Activated CD4-positive, alpha-beta T cell treated with anti-CD3 and anti-CD28 coated beads, Interleukin-2, amount 10 ng/mL, durations not matched to agents 24 days and 14 days (primary cell): ENCODE results near the gene HIPK2. TPM values are rescaled to one million over a fixed set of nuclear protein-coding genes. Genes with fewer than 3 reads are reported as not detected.

Experiments
- DNase-seq: peaks from one replicate; pipeline ENCODE4 v3.0.0; 2022
- H3K27ac Mint-ChIP-seq: one replicate; pipeline ENCODE4 v1.8.0; 2022; ENCODE audit warnings: mild to moderate bottlenecking, mixed read lengths
- H3K27me3 Mint-ChIP-seq: one replicate; pipeline ENCODE4 v1.8.0; 2022; ENCODE audit warnings: mixed read lengths
- H3K36me3 Mint-ChIP-seq: one replicate; pipeline ENCODE4 v1.8.0; 2022; ENCODE audit warnings: low read depth, mild to moderate bottlenecking, mixed read lengths
- H3K4me1 Mint-ChIP-seq: one replicate; pipeline ENCODE4 v1.8.0; 2021; ENCODE audit warnings: mixed read lengths
- H3K4me3 Mint-ChIP-seq: one replicate; pipeline ENCODE4 v1.8.0; 2022; ENCODE audit warnings: mild to moderate bottlenecking, moderate library complexity, mixed read lengths
- H3K9me3 Mint-ChIP-seq: one replicate; pipeline ENCODE4 v1.8.0; 2021; ENCODE audit warnings: mixed read lengths
- intact Hi-C: fragments of 100-400 bp; cut with micrococcal nuclease; formaldehyde crosslinking; loops from one replicate; pipeline ENCODE4 v1.15.1; 2023
- total RNA-seq: library from RNA; stranded (reverse); gene quantifications from 2 replicates; pipeline ENCODE4 v1.2.3, GENCODE V29; 2022

HIPK2 gene
- total RNA-seq, 1 donor from 2014 or later = 26.1 TPM

- intact Hi-C loops = loop anchor here (2.0 to 10.0 kb wide), 3 partner anchors 74 to 333 kb away; no protein-coding TSS in a partner anchor
- DNase-seq = no peak
- peak overlapping the region; percentile 58 for H3K4me3 Mint-ChIP-seq
Measured at GRCh38 chr7:139648941-139649425, 128.8 kb downstream of the HIPK2 start.

GRCh38 chr7:139648391-139648861 lies 129.4 kb downstream of the HIPK2 start:
- Mint-ChIP-seq H3K9me3 (no peaks in the 10 kb centered on the region), H3K36me3 (no peaks in the 10 kb centered on the region), H3K27ac (peak overlapping the region; percentile 67), H3K27me3 (no peaks in the 10 kb centered on the region), H3K4me1 (peaks cover 45% of the 10 kb centered on the region), H3K4me3 (peak overlapping the region; percentile 58)
- no peak for DNase-seq
- intact Hi-C loops = loop anchor here (2.0 to 10.0 kb wide), 3 partner anchors 74 to 334 kb away; no protein-coding TSS in a partner anchor

More at GRCh38 chr7:139648941-139649425, 128.8 kb downstream of the HIPK2 start:
- Mint-ChIP-seq H3K9me3 (no peaks in the 10 kb centered on the region), H3K36me3 (no peaks in the 10 kb centered on the region), H3K27ac (peak overlapping the region; percentile 67), H3K4me1 (peaks cover 41% of the 10 kb centered on the region), H3K27me3 (no peaks in the 10 kb centered on the region)

DNA sequence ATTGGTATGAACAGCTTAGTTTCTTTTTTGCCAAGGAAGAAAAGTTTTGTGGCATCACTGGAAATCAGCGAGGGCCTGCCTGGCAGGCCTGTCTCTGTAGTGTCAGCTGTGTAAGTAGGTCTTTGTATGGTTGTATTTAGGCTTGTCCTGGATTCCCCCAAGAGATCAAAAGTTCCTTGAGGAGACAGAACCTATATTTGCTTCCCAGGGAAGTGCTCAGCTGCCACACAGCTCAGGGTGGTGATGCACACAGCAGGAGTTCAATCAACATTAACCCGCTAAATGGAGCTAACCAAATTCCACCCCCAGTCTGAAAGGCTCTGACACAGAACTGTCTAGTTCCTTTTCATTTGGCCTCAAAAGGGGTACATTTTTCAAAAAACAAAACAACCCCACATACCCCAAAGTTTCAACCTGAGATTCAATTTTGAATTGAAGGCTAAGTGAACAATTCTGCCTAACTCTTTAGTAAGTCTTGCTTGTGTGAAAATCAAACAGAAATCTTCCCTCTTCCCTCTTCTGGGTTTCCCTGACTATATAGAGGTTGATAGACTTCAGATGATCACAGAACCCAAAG lies 129.9 kb downstream of the HIPK2 start:
- no peaks in the 10 kb centered on the region for H3K27me3 Mint-ChIP-seq
- no peaks in the 10 kb centered on the region for H3K36me3 Mint-ChIP-seq
- H3K27ac Mint-ChIP-seq = peak overlapping the region; percentile 67
- H3K4me3 Mint-ChIP-seq = peak overlapping the region; percentile 58
- H3K4me1 Mint-ChIP-seq = peaks cover 47% of the 10 kb centered on the region
- H3K9me3 Mint-ChIP-seq = no peaks in the 10 kb centered on the region
- no peak for DNase-seq
- intact Hi-C loops = loop anchor here (2.0 to 10.0 kb wide), 4 partner anchors 35 to 334 kb away; no protein-coding TSS in a partner anchor

DNA sequence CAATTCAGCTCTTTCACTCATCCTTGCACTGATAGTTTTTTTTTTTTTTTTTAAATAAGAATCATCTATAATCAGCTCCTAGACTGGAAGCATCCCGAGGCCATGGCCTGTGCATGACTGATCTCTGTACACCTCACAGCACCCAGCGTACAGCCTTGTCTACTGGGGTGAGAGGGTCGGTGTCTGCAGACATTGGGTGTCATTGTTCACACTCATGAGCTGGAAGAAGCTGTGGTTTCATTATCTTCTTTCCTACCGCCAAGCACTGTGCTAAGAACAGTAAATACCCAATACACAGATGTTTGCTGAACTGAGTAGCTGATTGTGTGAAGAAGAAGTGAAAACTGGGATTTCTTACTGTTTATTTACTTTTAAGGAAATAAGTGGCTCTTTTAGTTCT lies 130.7 kb downstream of the HIPK2 start:
- no peak for DNase-seq
- Mint-ChIP-seq H3K4me1 (peaks cover 50% of the 10 kb centered on the region), H3K36me3 (no peaks in the 10 kb centered on the region), H3K4me3 (no peak overlapping the region), H3K9me3 (no peaks in the 10 kb centered on the region), H3K27me3 (no peaks in the 10 kb centered on the region), H3K27ac (peak overlapping the region; percentile 42)
- intact Hi-C loops = loop anchor here (2.0 to 10.0 kb wide), 3 partner anchors 36 to 335 kb away; no protein-coding TSS in a partner anchor

DNA sequence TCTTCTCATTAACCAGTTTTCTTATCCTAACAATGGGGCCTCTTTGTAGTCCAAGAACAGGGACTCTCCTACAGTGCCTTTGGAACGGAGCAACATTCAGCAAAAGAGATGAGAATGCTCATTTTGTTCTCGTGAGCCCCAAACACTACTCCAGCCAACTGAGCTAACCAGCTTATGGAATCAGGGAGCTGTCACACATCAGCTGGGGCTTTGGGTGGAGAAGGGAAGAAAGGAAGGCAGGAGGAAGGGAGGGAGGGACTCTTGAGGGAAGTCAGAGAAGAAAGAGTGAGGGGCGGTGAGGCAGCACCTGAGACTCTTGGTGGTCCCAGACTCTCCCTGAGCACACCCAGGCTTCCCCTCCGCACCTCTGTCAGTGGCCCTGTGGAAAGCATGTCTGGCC lies 131.2 kb downstream of the HIPK2 start:
- DNase-seq = no peak
- no peaks in the 10 kb centered on the region for H3K9me3 Mint-ChIP-seq
- peaks cover 51% of the 10 kb centered on the region for H3K4me1 Mint-ChIP-seq
- H3K27me3 Mint-ChIP-seq = no peaks in the 10 kb centered on the region
- no peaks in the 10 kb centered on the region for H3K36me3 Mint-ChIP-seq
- intact Hi-C loops = loop anchor here (1.0 to 10.0 kb wide), 5 partner anchors 36 to 356 kb away; no protein-coding TSS in a partner anchor
- H3K27ac Mint-ChIP-seq = peak overlapping the region; percentile 8
- H3K4me3 Mint-ChIP-seq = no peak overlapping the region

DNA sequence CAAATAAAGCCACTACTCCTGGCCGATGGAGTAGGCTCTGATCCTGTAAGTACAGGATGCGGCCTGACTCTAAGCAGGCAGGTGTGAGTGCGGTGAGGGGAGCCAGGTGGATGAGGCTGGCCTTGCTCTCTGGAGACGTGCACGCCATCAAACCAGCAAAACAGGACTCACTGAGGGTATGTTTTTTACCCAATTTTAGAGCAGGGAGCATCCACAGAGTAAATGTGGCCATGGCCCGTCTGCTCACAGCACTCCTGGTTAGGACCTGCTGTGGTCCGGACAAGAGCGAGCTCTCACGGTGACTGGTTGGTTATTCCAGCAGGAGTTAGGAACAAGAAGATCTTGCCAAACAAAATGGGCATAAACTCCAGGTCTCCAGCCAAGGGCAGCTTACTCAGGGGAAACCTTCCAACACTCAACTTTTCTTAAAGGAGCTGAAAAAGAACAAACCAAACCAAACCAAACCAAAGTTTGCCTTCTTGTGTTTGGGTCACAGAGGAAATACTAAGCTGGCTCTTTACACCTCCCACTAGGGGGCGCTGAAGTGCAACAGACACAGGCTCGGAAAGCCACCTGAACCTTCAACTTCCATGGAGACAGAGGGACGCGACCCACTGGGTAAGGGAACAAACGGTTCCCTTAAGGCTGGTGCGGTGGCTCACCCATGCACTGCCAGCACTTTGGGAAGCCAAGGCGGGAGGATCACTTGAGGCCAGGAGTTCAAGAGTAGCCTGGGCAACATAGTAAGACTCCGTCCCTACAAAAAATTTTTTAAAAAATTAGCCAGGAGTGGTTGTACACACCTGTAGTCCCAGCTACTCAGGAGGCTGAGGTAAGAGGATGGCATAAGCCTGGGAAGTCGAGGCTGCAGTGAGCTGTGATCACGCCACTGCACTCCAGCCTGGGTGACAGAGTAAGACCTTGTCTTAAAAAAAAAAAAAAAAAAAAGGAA lies 131.9 kb downstream of the HIPK2 start:
- Mint-ChIP-seq H3K27ac (no peak overlapping the region), H3K27me3 (no peaks in the 10 kb centered on the region), H3K9me3 (no peaks in the 10 kb centered on the region), H3K4me3 (no peak overlapping the region), H3K4me1 (peaks cover 51% of the 10 kb centered on the region), H3K36me3 (no peaks in the 10 kb centered on the region)
- intact Hi-C loops = loop anchor here (1.0 to 10.0 kb wide), 5 partner anchors 37 to 356 kb away; no protein-coding TSS in a partner anchor
- peak; percentile 94 for DNase-seq

- Mint-ChIP-seq H3K9me3 (no peaks in the 10 kb centered on the region), H3K4me3 (no peak overlapping the region), H3K27ac (no peak overlapping the region), H3K4me1 (peaks cover 49% of the 10 kb centered on the region), H3K27me3 (no peaks in the 10 kb centered on the region), H3K36me3 (peaks cover 2% of the 10 kb centered on the region)
- DNase-seq = peak; percentile 68
- intact Hi-C loops = loop anchor here (10.0 kb wide), 1 partner anchor 271 kb away; no protein-coding TSS in a partner anchor
Measured at GRCh38 chr7:139643951-139644585, 133.7 kb downstream of the HIPK2 start.

DNA sequence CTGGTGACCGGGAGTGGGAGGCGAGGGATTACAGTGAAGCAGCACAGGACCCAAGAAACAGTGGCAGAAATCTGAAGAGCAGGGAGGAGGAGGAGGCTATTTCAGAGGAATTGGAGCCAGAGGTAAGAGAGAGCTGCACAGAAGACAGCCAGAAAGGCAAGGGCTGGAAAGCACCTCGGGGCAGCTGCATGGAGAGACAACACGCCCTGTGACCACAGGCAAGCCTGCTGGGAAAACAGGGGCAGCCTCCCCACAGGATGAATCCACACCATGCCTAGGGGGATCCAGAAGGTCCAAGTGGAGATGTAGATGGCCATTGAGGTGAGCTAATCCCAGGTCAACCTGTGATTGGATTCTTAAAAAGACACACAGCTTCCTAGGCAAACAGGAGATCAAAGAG lies 135.5 kb downstream of the HIPK2 start:
- intact Hi-C loops = loop anchor here (10.0 kb wide), 1 partner anchor 273 kb away; no protein-coding TSS in a partner anchor
- no peak overlapping the region for H3K27ac Mint-ChIP-seq
- DNase-seq = peak; percentile 63
- H3K36me3 Mint-ChIP-seq = peaks cover 4% of the 10 kb centered on the region
- no peaks in the 10 kb centered on the region for H3K27me3 Mint-ChIP-seq
- H3K4me1 Mint-ChIP-seq = peaks cover 33% of the 10 kb centered on the region
- H3K9me3 Mint-ChIP-seq = no peaks in the 10 kb centered on the region
- no peak overlapping the region for H3K4me3 Mint-ChIP-seq

GRCh38 chr7:139641337-139641992 lies 136.3 kb downstream of the HIPK2 start:
- Mint-ChIP-seq H3K9me3 (no peaks in the 10 kb centered on the region), H3K27ac (no peak overlapping the region), H3K4me1 (peaks cover 35% of the 10 kb centered on the region), H3K27me3 (no peaks in the 10 kb centered on the region), H3K36me3 (peaks cover 8% of the 10 kb centered on the region), H3K4me3 (no peak overlapping the region)
- intact Hi-C loops = loop anchor here (10.0 kb wide), 1 partner anchor 273 kb away; no protein-coding TSS in a partner anchor
- no peak for DNase-seq

DNA sequence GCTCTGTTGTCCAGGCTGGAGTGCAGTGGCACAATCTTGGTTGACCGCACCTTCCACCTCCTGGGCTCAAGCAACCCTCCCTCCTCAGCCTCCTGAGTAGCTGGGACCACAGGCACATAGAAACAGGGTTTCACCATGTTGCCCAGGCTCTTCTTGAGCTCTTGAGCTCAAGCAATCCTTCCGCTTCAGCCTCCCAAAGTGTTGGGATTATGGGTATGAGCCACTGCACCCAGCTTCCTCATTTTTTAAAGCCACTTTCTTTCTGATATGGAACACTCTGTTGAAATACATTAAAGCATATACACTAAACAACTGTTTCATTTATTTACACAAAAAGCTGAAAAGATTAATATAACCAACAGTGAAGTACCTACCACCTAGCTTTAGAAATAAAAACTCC lies 137.1 kb downstream of the HIPK2 start:
- Mint-ChIP-seq H3K36me3 (peaks cover 13% of the 10 kb centered on the region), H3K4me3 (no peak overlapping the region), H3K4me1 (peaks cover 38% of the 10 kb centered on the region), H3K27me3 (no peaks in the 10 kb centered on the region), H3K27ac (no peak overlapping the region), H3K9me3 (no peaks in the 10 kb centered on the region)
- DNase-seq = no peak
- intact Hi-C loops = loop anchor here (10.0 kb wide), 1 partner anchor 274 kb away; no protein-coding TSS in a partner anchor

GRCh38 chr7:139639563-139639962 lies 138.2 kb downstream of the HIPK2 start:
- peaks cover 18% of the 10 kb centered on the region for H3K36me3 Mint-ChIP-seq
- no peak overlapping the region for H3K27ac Mint-ChIP-seq
- H3K4me1 Mint-ChIP-seq = peaks cover 45% of the 10 kb centered on the region
- no peaks in the 10 kb centered on the region for H3K27me3 Mint-ChIP-seq
- DNase-seq = no peak
- H3K9me3 Mint-ChIP-seq = no peaks in the 10 kb centered on the region
- no peak overlapping the region for H3K4me3 Mint-ChIP-seq
- intact Hi-C loops = no loop called here

DNA sequence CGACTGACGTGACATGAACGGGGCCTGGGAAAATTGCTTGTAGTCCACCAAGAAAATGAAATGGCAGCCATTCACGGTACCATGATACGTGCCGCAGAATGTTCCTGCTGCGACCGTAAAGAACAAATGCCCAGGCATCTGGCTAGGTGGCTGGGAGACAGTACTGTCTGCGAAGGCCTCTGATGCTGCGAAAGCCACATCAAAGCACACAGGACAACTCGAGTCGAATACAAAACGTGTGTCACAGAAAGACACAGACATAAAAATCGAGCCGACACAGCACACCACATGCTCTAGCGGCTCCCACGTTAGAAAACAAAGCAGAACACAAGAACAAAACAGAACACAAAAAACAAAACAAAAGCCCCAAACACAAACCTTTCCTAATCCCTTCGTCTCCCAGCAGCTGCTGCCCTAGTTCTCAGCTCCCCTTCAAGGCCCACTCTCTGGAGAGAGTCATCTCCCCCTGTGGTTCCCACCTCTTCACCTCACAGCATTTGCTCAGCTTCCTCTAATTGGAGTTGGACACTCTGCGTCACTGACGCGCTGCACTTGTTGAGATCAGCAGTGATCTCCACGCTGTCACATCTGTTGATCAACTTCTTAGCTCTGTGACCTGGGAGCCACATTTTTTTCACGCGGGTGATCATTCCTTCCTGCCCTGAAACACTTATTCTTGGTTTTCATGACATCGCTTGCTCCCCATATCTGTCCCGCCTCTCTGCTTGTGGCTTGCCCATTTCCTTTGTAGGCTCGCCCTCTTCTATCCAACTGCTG lies 142.1 kb downstream of the HIPK2 start:
- intact Hi-C loops = no loop called here
- Mint-ChIP-seq H3K4me1 (peaks cover 41% of the 10 kb centered on the region), H3K9me3 (no peaks in the 10 kb centered on the region)

More for the DNA sequence above, 142.1 kb downstream of the HIPK2 start:
- Mint-ChIP-seq H3K27me3 (no peaks in the 10 kb centered on the region), H3K27ac (peak overlapping the region; percentile 95), H3K36me3 (peaks cover 31% of the 10 kb centered on the region), H3K4me3 (peak overlapping the region; percentile 85)
- DNase-seq = peak; percentile 91
